ENCODE measurements around the gene FOXL1.
"Not testable (repeated sequence)": the region's sequence is repeated elsewhere in the genome, so short reads cannot be mapped to it uniquely, and the experiment has no call there.

Gene FOXL1

GRCh38 chr16:86580791-86581170, 2.4 kb downstream of the FOXL1 start:
- no peak for DNase-seq (ENCODE audit: low read depth in 2 of 2)

DNA sequence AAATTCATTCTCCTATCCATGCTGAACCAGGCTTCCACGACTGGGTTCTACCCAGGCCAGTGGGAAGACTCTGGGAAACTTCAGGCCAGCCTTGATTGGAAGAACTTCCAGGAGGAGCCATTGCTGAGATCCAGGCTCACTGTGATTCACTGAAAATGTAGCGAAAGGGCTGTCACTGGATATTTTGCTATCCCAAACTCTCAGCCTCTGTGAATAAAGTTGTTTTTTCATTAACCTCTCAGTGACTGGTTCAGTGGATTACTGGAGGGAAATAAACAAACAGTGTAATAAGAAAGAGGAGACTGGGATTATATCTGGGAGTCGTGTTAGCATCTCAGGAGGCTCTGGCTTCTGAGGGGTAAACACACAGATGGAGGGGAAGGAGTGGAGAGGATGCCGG, 3.1 kb downstream of the FOXL1 start:
- no peak for DNase-seq (ENCODE audit: low read depth in 2 of 2)

GRCh38 chr16:86584071-86584685, 5.8 kb downstream of the FOXL1 start:
- DNase-seq (ENCODE audit: low read depth in 2 of 2), result no peak

GRCh38 chr16:86584726-86585721, 6.7 kb downstream of the FOXL1 start:
- no peak for DNase-seq (ENCODE audit: low read depth in 2 of 2)

DNA sequence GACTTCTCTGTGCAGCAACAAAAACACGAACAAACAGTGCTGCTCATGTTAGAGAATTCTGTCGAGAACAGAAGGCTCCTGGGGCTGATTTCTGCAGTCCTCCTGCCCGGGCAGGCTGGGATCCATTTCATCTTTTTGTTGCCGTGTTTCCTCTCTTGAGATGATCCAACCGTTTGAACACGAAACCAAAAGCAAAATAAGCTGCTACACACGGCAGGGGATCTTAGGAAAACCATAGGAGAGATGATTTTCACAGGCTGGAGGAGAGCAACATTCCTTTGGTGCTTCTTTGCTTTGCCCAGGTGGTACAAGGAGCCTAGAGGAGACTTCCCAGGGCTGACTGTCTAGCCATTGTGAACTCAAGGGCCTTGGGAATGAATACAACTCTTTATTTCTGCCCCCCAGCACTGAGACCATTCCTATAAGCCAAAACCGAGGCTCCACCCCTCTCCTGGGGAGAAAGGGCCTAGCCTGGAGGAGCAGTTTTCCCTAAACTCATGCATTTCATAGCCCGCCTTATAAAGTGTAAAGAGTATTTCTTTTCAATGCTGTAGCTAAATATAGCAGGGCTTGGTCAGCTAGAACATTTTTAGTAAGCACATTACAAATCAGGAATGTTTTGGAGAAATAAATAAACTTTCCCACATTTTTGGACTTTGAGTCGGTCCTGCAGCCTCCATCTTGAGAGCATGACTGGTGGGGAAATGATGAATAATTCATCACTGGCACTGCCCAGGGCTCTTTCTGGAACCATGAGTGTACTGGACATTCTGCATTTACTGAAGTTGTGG, 7.7 kb downstream of the FOXL1 start:
- no peak for DNase-seq (ENCODE audit: low read depth in 2 of 2)

DNA sequence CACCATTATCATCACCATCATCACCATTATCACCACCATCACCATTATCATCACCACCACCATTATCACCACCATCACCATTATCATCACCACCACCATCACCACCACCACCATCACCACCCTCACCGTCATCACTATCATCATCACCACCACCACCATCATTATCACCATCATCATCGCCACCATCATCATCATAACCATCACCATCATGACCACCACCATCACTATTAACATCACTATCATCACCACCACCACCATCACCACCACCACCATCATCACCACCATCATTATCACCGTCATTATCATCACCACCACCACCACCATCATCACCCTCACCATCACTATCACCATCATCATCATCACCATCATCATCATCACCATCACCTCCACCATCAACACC, 9.1 kb downstream of the FOXL1 start:
- no peak for DNase-seq (ENCODE audit: low read depth in 2 of 2)

DNA sequence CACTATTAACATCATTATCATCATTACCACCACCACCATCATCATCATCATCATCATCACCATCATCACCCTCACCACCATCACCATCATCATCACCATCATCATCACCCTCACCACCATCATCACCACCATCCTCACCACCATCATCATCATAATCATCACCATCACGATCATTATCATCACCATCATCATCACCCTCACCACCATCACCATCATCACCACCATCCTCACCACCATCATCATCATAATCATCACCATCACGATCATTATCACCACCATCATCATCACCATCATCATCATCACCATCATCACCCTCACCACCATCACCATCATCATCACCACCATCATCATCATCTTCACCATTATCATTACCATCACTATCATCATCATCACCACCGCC, 9.6 kb downstream of the FOXL1 start:
- not testable (repeated sequence) for DNase-seq (ENCODE audit: low read depth in 2 of 2)

GRCh38 chr16:86590501-86591144, 12.3 kb downstream of the FOXL1 start:
- no peak for DNase-seq (ENCODE audit: low read depth in 2 of 2)

- no peak for DNase-seq (ENCODE audit: low read depth in 2 of 2)
These were observed 12.9 kb downstream of the FOXL1 start for GRCh38 chr16:86591270-86591669.

- no peak for DNase-seq (ENCODE audit: low read depth in 2 of 2)
These were observed 15.7 kb downstream of the FOXL1 start for GRCh38 chr16:86593913-86594620.

DNA sequence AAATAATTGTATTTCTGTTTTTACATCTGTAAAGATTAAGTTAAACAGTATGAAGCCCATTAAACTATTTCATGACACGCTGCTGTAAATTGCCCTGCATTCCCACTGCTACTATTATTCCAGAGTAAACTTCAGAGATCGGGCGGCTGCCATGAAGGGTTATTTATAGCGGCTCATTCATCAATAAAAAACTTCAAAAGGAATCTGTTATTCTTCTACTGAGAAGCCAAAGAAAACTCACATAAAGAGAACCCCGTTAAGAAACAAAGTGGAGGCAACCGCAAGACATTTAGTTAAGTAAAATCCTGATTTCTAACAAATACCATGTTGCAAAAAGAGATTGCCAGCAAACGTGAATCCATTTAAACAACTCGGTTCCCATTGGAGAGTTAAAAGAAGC, 16.4 kb downstream of the FOXL1 start:
- no peak for DNase-seq (ENCODE audit: low read depth in 2 of 2)

DNA sequence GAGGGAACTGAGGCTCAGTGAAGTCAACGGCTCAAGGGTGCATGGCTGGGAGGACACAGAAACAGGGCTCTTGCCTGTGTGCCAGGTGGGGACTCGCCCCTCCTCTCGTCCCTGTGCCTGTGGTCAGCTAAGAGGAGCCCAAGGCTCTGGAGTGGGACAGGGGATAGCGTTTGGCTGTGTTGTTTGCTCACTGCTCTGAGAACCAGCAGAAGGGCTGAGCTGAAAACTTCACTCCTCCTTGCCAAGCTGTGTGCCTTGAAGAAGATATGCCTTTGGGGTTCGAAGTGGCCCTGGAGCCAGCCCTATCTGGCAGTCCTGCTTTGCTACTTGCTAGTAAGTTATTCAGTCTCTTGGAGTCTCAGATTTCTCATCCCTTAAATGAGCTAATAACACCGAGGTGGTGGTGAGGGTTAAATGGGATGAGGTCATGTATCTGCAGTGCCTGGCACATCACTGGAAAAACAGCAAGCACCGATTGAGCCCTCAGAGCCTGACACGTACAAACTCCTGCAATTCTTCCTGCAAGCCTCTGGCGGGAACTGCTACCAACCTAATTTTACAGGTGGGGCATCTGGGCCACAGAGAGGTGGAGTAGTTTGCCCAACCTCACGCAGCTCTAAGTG, 17.7 kb downstream of the FOXL1 start:
- no peak for DNase-seq (ENCODE audit: low read depth in 2 of 2)

- DNase-seq (ENCODE audit: low read depth in 2 of 2), result no peak
These were observed 19.0 kb downstream of the FOXL1 start for GRCh38 chr16:86597126-86597879.

DNA sequence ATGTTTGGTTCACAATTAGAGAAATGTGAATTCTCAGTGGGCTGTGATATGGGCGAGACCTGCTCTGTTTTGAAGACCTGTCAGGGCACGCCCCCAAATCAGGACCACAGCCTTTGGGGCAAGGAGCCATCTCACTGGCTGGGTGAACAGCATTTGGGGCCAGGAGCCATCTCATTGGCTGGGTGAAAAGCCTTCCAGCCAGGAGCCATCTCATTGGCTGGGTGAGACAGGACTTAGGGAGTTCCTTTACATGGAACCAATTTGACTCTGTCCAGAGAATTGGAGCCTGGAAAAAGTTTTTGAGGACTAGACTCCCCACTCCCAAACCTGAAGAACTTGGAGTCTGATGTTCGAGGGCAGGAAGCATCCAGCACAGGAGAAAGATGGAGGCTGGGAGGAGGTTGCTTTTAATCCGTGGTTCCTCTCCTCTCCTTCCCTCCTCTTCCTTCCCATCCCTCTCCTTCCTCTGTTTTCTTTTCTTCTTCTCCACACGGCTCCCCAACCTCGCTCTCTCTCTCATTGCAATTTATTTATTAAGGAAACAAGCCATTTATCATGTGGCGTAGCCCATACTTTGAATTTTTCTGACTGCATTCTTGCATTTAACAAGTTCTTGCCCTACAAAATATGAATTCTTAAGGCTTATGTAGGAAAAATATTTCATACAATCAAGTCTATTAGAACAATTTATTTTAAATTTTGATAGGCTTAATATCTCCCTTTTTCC, 19.7 kb downstream of the FOXL1 start:
- DNase-seq (ENCODE audit: low read depth in 2 of 2), result no peak

- no peak for DNase-seq (ENCODE audit: low read depth in 2 of 2)
These were observed 20.5 kb downstream of the FOXL1 start for GRCh38 chr16:86598607-86599565.

- DNase-seq (ENCODE audit: low read depth in 2 of 2), result no peak
These were observed 23.0 kb downstream of the FOXL1 start for GRCh38 chr16:86601356-86601755.

DNA sequence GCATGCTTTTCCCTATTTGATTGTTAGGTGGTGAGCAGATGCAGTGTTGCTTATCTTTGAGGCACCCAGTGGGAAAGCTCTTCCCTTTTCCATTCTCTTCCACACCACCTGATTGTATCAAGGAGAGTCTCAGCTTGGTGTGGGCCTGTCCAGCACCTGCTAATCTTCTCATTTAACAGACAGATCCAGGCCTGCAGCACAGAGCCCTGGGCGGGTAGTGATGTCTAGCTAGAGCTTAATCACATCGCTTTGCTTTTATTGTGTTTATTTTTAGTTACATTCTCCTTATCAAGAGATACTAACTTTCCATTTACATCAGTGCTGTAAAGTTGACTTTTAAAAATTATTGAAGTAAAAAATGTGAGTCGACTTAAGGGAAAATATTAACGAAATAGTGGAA, 24.2 kb downstream of the FOXL1 start:
- DNase-seq (ENCODE audit: low read depth in 2 of 2), result no peak
